ENCODE results near the gene ZNF776.
"Not testable (repeated sequence)": the region's sequence is repeated elsewhere in the genome, so short reads cannot be mapped to it uniquely, and the experiment has no call there.

ZNF776 gene

DNA sequence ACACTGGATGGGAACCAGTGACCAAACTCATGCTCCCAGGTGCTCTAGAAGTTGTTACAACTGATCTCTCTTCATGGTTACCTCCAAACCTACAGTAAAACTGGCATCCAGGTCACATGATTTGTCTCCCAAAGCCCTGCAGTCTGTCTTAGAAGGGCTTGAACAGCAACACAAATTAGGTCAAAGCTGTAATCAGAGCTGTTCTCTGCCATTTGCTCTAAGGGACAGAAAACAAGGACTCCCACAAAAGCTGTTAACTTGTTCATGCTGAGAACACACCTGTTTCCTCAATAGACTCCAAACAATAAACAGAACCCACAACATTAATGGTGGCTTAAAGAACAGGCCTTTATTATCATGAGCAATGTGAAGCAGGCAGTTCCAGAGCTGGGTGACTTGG, 27.2 kb upstream of the ZNF776 start:
- no peak for DNase-seq (ENCODE audit: low read depth)
- H3K4me3 ChIP-seq (ENCODE audit: low read depth, low read length): no peak overlapping the region
- no peak for TF ChIP-seq CTCF (conservative IDR thresholded peaks at IDR 0.05; ENCODE audit: low read depth, low read length)

- TF ChIP-seq CTCF (conservative IDR thresholded peaks at IDR 0.05; ENCODE audit: low read depth, low read length): no peak
- H3K4me3 ChIP-seq (ENCODE audit: low read depth, low read length): no peak overlapping the region
- no peak for DNase-seq (ENCODE audit: low read depth)
Observed at GRCh38 chr19:57719901-57720519, 26.6 kb upstream of the ZNF776 start.

DNA sequence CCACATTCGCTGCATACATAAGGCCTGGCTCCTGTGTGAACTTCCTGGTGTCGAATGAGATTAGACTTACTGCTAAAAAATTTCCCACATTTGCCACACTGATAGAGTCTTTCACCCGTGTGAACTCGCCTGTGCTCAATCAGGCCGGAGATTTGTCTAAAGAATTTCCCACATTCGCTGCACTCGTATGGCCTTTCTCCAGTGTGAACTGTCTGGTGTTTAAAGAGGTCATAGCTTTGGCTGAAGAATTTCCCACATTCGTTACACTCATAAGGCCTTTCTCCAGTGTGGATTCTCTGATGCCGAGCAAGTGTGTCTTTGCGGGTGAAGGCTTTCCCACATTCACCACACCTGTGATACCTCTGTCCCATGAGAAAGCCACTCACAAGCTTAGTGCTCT, 25.7 kb upstream of the ZNF776 start:
- TF ChIP-seq CTCF (conservative IDR thresholded peaks at IDR 0.05; ENCODE audit: low read depth, low read length): no peak
- DNase-seq (ENCODE audit: low read depth): peak; percentile 7
- H3K4me3 ChIP-seq (ENCODE audit: low read depth, low read length): no peak overlapping the region

DNA sequence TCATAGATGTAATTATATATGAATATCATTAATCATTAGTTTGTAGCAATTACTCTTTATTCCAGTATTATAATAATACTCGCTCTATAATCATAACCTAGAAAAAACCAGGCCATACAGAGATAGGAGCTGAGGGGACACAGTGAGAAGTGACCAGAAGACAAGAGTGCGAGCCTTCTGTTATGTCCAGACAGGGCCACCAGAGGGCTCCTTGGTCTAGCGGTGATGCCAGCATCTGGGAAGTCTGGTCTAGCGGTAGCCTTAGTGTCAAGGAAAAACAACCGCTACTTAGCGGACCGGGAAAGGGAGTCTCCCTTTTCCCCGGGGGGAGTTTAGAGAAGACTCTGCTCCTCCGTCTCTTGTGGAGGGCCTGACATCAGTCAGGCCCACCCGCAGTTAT, 8.3 kb upstream of the ZNF776 start:
- TF ChIP-seq CTCF (conservative IDR thresholded peaks at IDR 0.05; ENCODE audit: low read depth, low read length): peak; percentile 59
- peak; percentile 67 for DNase-seq (ENCODE audit: low read depth)
- not testable (repeated sequence) for H3K4me3 ChIP-seq (ENCODE audit: low read depth, low read length)

DNA sequence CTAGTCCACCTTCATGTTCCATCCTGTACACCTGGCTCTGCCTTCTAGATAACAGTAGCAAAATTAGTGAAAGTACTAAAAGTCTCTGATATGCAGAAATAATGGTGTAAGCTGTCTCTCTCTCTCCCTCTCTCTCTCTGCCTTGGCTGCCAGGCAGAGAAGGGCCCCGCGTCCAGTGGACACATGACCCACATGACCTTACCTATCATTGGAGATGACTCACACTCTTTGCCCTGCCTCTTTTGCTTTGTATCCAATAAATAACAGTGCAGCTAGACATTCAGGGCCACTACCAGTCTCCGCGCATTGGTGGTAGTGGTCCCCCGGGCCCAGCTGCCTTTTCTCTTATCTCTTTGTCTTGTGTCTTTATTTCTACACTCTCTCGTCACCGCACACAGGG, 7.8 kb upstream of the ZNF776 start:
- not testable (repeated sequence) for H3K4me3 ChIP-seq (ENCODE audit: low read depth, low read length); DNase-seq (ENCODE audit: low read depth)

DNA sequence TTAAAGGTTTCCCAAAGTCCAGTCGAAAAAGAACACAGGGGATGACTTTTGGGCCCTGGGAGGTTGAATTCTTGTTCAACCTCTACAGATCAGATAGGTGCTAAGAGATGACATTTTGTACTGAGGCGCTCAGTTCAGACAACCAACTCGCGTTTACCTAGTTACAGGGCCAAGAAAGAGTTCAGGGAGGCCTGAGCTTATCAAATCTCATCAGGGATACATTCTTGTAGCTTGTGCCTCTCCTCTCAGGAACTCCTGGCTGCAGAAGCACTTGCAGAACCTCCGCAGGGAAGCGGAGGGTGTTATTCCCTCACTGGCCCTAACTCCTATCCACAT, 825 bp downstream of the ZNF776 start:
- DNase-seq (ENCODE audit: low read depth): no peak
- TF ChIP-seq CTCF (conservative IDR thresholded peaks at IDR 0.05; ENCODE audit: low read depth, low read length): no peak
- peak overlapping the region; percentile 88 for H3K4me3 ChIP-seq (ENCODE audit: low read depth, low read length)

- no peak for DNase-seq (ENCODE audit: low read depth)
- H3K4me3 ChIP-seq (ENCODE audit: low read depth, low read length): peak overlapping the region; percentile 17
Observed at GRCh38 chr19:57748029-57748428, 1.4 kb downstream of the ZNF776 start.

More at GRCh38 chr19:57748029-57748428, 1.4 kb downstream of the ZNF776 start:
- TF ChIP-seq CTCF (conservative IDR thresholded peaks at IDR 0.05; ENCODE audit: low read depth, low read length): no peak
